K562 treated with DMSO at 1 percent for 24 hours (cell line): ENCODE results near the gene SYTL2. TPM values are rescaled to one million over a fixed set of nuclear protein-coding genes. Genes with fewer than 3 reads are reported as not detected.

ENCODE experiments used
- total RNA-seq: library from RNA; unstranded; fragments of 300-600 nt; gene quantifications from 2 replicates; pipeline ENCODE4 v1.2.3, GENCODE V29; 2022; ENCODE audit warnings: low read depth; ENCODE audit not compliant: insufficient read depth

SYTL2 gene, protein sequence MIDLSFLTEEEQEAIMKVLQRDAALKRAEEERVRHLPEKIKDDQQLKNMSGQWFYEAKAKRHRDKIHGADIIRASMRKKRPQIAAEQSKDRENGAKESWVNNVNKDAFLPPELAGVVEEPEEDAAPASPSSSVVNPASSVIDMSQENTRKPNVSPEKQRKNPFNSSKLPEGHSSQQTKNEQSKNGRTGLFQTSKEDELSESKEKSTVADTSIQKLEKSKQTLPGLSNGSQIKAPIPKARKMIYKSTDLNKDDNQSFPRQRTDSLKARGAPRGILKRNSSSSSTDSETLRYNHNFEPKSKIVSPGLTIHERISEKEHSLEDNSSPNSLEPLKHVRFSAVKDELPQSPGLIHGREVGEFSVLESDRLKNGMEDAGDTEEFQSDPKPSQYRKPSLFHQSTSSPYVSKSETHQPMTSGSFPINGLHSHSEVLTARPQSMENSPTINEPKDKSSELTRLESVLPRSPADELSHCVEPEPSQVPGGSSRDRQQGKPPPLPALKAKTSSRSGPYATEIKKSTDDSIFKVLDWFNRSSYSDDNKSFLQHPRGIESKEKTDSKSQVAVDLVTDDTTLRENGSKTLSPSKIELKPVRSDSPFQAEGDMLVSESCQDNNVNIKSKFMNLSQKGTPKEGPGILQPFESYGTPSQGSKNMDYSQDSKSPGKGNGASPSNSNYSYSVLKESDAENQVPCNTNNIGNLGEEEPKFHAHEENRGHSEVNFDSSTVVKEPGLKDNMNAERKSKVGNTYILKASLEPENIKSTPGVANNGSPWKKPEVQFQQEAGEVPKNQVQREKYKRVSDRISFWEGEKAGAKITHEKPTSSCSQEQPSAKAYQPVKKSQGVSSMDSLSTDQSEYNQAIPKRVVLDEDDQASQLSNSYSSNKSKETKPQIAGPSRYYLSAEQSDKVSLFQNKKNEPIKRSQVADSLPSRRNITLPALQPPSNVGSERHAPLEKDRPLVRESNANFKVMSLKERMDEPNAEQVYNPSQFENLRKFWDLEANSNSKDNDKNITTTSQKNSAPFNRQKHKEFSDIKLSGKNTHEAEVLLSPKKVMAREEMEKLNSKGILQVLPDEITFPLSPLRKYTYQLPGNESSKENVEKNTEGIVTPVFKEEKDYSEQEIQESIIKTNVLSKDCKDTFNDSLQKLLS (N-terminal part only)
- 0.37 and 2.1 TPM in 2 replicates for total RNA-seq

GRCh38 chr11:85810871-85811611, at the start of gene SYTL2:
Gene SYTL2, minus strand, starts transcription at chr11:85811141. Its CDS starts 53,416 bp downstream, at chr11:85757725.

GRCh38 chr11:85855341-85855656, 44.4 kb upstream of the SYTL2 start, which contains the start of gene CCDC83:
Gene CCDC83, plus strand, starts transcription at chr11:85855383. Its CDS starts 9,741 bp downstream, at chr11:85865124.

GRCh38 chr11:85685820-85686459, 125.0 kb downstream of the SYTL2 start, which contains the start of gene CCDC89:
Gene CCDC89, minus strand, starts transcription at chr11:85686195. Its CDS starts 65 bp downstream, at chr11:85686130.

GRCh38 chr11:85664615-85665481, 146.1 kb downstream of the SYTL2 start, which contains the start of gene CREBZF:
Gene CREBZF, minus strand, starts transcription at chr11:85665129. Its CDS starts 254 bp downstream, at chr11:85664875.

DNA sequence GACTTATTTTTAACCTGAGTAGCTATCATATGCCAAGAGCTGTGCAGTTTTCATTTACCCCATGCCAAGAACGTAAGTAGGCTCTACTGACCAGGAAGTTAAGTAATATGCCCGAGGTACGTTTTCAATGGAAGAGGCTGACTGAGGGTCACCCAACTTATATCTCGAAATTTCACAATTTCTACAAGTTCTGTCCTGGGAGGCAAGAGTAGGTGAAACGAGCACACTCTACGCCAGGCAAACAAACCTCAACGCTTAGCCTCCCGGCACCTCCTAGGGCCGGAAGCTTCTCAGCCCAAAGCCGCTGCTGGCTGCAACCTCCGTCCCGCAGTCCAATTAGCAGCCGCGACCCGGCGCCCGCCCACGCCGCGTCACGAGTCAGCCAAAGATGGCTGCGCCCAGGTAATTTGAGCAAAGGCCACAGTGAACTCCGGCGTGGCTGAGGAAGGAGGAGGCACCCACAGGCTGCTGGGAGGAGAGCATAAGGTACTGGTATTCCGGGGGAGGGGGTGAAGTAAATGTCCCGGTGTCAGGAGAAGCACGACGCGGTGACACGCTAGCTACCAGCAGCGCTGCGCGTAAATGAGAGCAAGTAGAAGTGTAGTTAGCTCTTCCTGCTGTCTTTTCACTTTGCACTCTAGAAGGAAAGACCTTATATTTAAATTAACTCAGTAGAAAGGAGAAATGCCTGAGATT, 163.2 kb downstream of the SYTL2 start, which contains the start of gene TMEM126A:
Gene TMEM126A, plus strand, starts transcription at position 364 of the 696 bp plus-strand sequence. CDS start 2,289 bp downstream, outside the sequence.

Other genes starting within 250 kb of the SYTL2 start
- gene DLG2, start 183.8 kb downstream of the SYTL2 start, total RNA-seq = 0.69 and 0.72 TPM in 2 replicates
- 53.9 and 66.6 TPM in 2 replicates for gene TMEM126B, start 182.5 kb downstream of the SYTL2 start, total RNA-seq
- 31.8 and 36.2 TPM in 2 replicates for gene TMEM126A, start 163.2 kb downstream of the SYTL2 start, total RNA-seq
- 31.8 and 37.5 TPM in 2 replicates for gene CREBZF, start 146.0 kb downstream of the SYTL2 start, total RNA-seq
- gene CCDC89, start 124.9 kb downstream of the SYTL2 start, total RNA-seq = not detected in 2 replicates
- not detected in 2 replicates for gene CCDC83, start 44.2 kb upstream of the SYTL2 start, total RNA-seq